B cell (primary cell): ENCODE results near the gene PIGZ. TPM values are rescaled to one million over a fixed set of nuclear protein-coding genes. Genes with fewer than 3 reads are reported as not detected.

Experiments used
- ATAC-seq: fragments of 200-7000 bp; cut with Tn5 transposase; one replicate; pipeline ENCODE4 v1.10.0; 2021; ENCODE audit warnings: low read depth, mild to moderate bottlenecking, moderate number of reproducible peaks, moderate library complexity
- CTCF ChIA-PET: fragments of 350-600 bp; sonication (Branson Sonifier 250); formaldehyde crosslinking; loops from one replicate; lab custom pipeline; 2021; ENCODE audit warnings: antibody characterized with exemption, inconsistent platforms; lab: Charles Lee
- POLR2A ChIA-PET: fragments of 350-600 bp; sonication (Branson Sonifier 250); formaldehyde crosslinking; loops from one replicate; lab custom pipeline; 2021; ENCODE audit warnings: antibody characterized with exemption; lab: Charles Lee
- DNase-seq: peaks from one replicate; pipeline ENCODE4 v3.0.0; 2013
- H2AFZ ChIP-seq: 2 replicates; pipeline ENCODE4 v1.6.1; 2012; ENCODE audit warnings: mild to moderate bottlenecking, low read depth, low read length; ENCODE audit not compliant: insufficient read depth, poor library complexity, severe bottlenecking
- H3K27ac ChIP-seq, 2 donors: 1 replicate in 1 of 2; 2 replicates in 1 of 2; pipeline ENCODE4 v1.5.1; 2012 to 2013; ENCODE audit warnings: low read length in 2 of 2, mild to moderate bottlenecking in 2 of 2, moderate library complexity in 1 of 2
- H3K27me3 ChIP-seq, 4 experiments: fragments of 200-600 bp in 1 of 4; sonication (generic) in 1 of 4; replicated peaks in 1 of 4; 1 replicate in 2 of 4; 2 replicates in 2 of 4; pipeline versions ENCODE4 v1.6.1 to v1.7.0; 2013 to 2016; ENCODE audit warnings: low read length in 3 of 4, mild to moderate bottlenecking in 2 of 4, mixed read lengths in 1 of 4, moderate library complexity in 1 of 4; ENCODE audit not compliant: insufficient read depth in 4 of 4, control insufficient read depth in 3 of 4; ENCODE audit errors: control extremely low read depth in 1 of 4
- H3K36me3 ChIP-seq, 2 experiments: replicated peaks in 1 of 2; 1 replicate in 1 of 2; 2 replicates in 1 of 2; pipeline versions ENCODE4 v1.6.1 to v1.7.1; 2013; ENCODE audit warnings: low read length in 1 of 2; ENCODE audit not compliant: insufficient read depth in 2 of 2, control insufficient read depth in 1 of 2; ENCODE audit errors: control extremely low read depth in 1 of 2, extremely low read depth in 1 of 2
- H3K4me1 ChIP-seq, 2 donors: fragments of 200-600 bp in 1 of 2; sonication (generic) in 1 of 2; 1 replicate in 1 of 2; 2 replicates in 1 of 2; pipeline versions ENCODE4 v1.5.1 to v1.6.1; 2013 to 2017; ENCODE audit warnings: low read length in 2 of 2; ENCODE audit not compliant: control insufficient read depth in 2 of 2, insufficient read depth in 2 of 2
- H3K4me2 ChIP-seq: replicated peaks from 2 replicates; pipeline ENCODE3; 2012; ENCODE audit warnings: mild to moderate bottlenecking, low read depth, low read length; ENCODE audit not compliant: poor library complexity, severe bottlenecking
- H3K4me3 ChIP-seq, 5 experiments: fragments of 200-600 bp in 1 of 5; sonication (generic) in 1 of 5; 1 replicate in 3 of 5; 2 replicates in 2 of 5; pipeline versions ENCODE4 v1.5.1 to v1.7.0; 2011 to 2016; ENCODE audit warnings: low read length in 4 of 5, mild to moderate bottlenecking in 4 of 5, low read depth in 2 of 5, control low read depth in 1 of 5, moderate library complexity in 1 of 5; ENCODE audit not compliant: insufficient read depth in 1 of 5; ENCODE audit errors: control extremely low read depth in 1 of 5, extremely low read depth in 1 of 5
- H3K79me2 ChIP-seq: fragments of 200-600 bp; sonication (generic); one replicate; pipeline ENCODE4 v1.6.0; 2016; ENCODE audit warnings: low read length; ENCODE audit not compliant: control insufficient read depth, insufficient read depth
- H3K9ac ChIP-seq: fragments of 200-600 bp; sonication (generic); 2 replicates; pipeline ENCODE4 v1.6.1; 2017; ENCODE audit warnings: mild to moderate bottlenecking, low read length, moderate library complexity
- H3K9me3 ChIP-seq, 3 donors: one replicate each; pipeline versions ENCODE4 v1.6.1 to v1.7.1; 2013; ENCODE audit warnings: low read length in 2 of 3; ENCODE audit not compliant: control insufficient read depth in 2 of 3, insufficient read depth in 1 of 3; ENCODE audit errors: control extremely low read depth in 1 of 3
- H4K20me1 ChIP-seq: 2 replicates; pipeline ENCODE4 v1.6.0; 2012; ENCODE audit warnings: mild to moderate bottlenecking, low read length; ENCODE audit not compliant: insufficient read depth, control insufficient read depth, poor library complexity, severe bottlenecking
- H3K27ac Mint-ChIP-seq: one replicate; pipeline ENCODE4 v1.8.0; 2021; ENCODE audit warnings: mixed read lengths
- H3K27me3 Mint-ChIP-seq: one replicate; pipeline ENCODE4 v1.8.0; 2021; ENCODE audit warnings: mixed read lengths
- H3K4me1 Mint-ChIP-seq: one replicate; pipeline ENCODE4 v1.8.0; 2021; ENCODE audit warnings: mixed read lengths
- H3K4me3 Mint-ChIP-seq: one replicate; pipeline ENCODE4 v1.8.0; 2021; ENCODE audit warnings: mixed read lengths
- H3K9me3 Mint-ChIP-seq: one replicate; pipeline ENCODE4 v1.8.0; 2022; ENCODE audit warnings: mixed read lengths; ENCODE audit not compliant: insufficient read depth
- EZH2 ChIP-seq: IDR thresholded peaks from 2 replicates; pipeline ENCODE4 v1.6.1; 2012; ENCODE audit warnings: borderline replicate concordance, low read depth, mild to moderate bottlenecking, moderate library complexity, low read length; ENCODE audit not compliant: insufficient read depth, poor library complexity, severe bottlenecking
- WGBS: methylation state at CpG from one replicate; pipeline ENCODE4 v1.1.5; 2013; ENCODE audit warnings: missing lambda C conversion rate; ENCODE audit not compliant: insufficient coverage; 5-methylcytosine and 5-hydroxymethylcytosine counted together
- intact Hi-C: fragments of 100-400 bp; cut with micrococcal nuclease; formaldehyde crosslinking; loops from one replicate; pipeline ENCODE4 v1.10.0; 2022
- polyA plus RNA-seq: library from polyadenylated mRNA; depleted of rRNA; stranded (reverse); fragments of >200 nt; gene quantifications from 2 replicates; pipeline ENCODE4 v1.2.3, GENCODE V29; 2012
- total RNA-seq, 2 donors: library from RNA; stranded (reverse); fragments of 120-200 nt in 1 of 2; gene quantifications; 1 replicate in 1 of 2; 2 replicates in 1 of 2; pipeline versions ENCODE4 v1.2.3 to v1.2.4, GENCODE V29; 2013 to 2022
- TF ChIP-seq, protein P1 (sequence below): fragments of 200-600 bp; IDR thresholded peaks from one replicate; pipeline ENCODE4 v1.8.0; 2022; ENCODE audit warnings: antibody characterized with exemption, mild to moderate bottlenecking

Gene PIGZ
- total and polyA plus RNA-seq, 2 donors (not counting 1 experiment from before 2014, with no cell fraction given) = 2.2 to 3.9 TPM

- peaks cover 6% of the 10 kb centered on the region for H3K9me3 Mint-ChIP-seq
- intact Hi-C loops = no loop called here
- H3K4me1 Mint-ChIP-seq = no peaks in the 10 kb centered on the region
- Histone ChIP-seq H3K4me1 (no peaks in the 10 kb centered on the region), H3K27ac (no peak overlapping the region), H3K36me3 (no peaks in the 10 kb centered on the region), H3K27me3 (peaks cover 0 to 8% (median 2%) of the 10 kb centered on the region in 4 experiments), H3K4me2 (no peak overlapping the region), H3K79me2 (no peaks in the 10 kb centered on the region), H3K9ac (no peak overlapping the region), H2AFZ (no peak overlapping the region), H3K9me3 (peaks cover 1 to 6% (median 5%) of the 10 kb centered on the region in 3 donors), H4K20me1 (no peaks in the 10 kb centered on the region), H3K4me3 (no peak overlapping the region)
- no peak for ATAC-seq
- ChIA-PET POLR2A (no interaction called here), CTCF (interaction anchor here (1.7 kb wide), 1 partner anchor 43 kb away, joined by 5 read pairs; the partner anchor contains the start of gene MELTF)
- 96% methylated on average over 5 of the region's 9 CpGs for WGBS
- peaks cover 24% of the 10 kb centered on the region for H3K27me3 Mint-ChIP-seq
- no peak for DNase-seq
- H3K4me3 Mint-ChIP-seq = no peak overlapping the region
- TF ChIP-seq EZH2 = no peak
- TF ChIP-seq, protein P1, sequence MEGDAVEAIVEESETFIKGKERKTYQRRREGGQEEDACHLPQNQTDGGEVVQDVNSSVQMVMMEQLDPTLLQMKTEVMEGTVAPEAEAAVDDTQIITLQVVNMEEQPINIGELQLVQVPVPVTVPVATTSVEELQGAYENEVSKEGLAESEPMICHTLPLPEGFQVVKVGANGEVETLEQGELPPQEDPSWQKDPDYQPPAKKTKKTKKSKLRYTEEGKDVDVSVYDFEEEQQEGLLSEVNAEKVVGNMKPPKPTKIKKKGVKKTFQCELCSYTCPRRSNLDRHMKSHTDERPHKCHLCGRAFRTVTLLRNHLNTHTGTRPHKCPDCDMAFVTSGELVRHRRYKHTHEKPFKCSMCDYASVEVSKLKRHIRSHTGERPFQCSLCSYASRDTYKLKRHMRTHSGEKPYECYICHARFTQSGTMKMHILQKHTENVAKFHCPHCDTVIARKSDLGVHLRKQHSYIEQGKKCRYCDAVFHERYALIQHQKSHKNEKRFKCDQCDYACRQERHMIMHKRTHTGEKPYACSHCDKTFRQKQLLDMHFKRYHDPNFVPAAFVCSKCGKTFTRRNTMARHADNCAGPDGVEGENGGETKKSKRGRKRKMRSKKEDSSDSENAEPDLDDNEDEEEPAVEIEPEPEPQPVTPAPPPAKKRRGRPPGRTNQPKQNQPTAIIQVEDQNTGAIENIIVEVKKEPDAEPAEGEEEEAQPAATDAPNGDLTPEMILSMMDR = no peak
- no peak overlapping the region for H3K27ac Mint-ChIP-seq
Measured at GRCh38 chr3:196985954-196986885, 17.6 kb upstream of the PIGZ start.

- H3K27me3 Mint-ChIP-seq = peaks cover 28% of the 10 kb centered on the region
- Histone ChIP-seq H3K4me3 (no peak overlapping the region), H4K20me1 (no peaks in the 10 kb centered on the region), H3K79me2 (no peaks in the 10 kb centered on the region), H3K9me3 (peaks cover 1 to 6% (median 5%) of the 10 kb centered on the region in 3 donors), H3K36me3 (no peaks in the 10 kb centered on the region), H3K27ac (no peak overlapping the region), H3K9ac (no peak overlapping the region), H3K4me2 (no peak overlapping the region), H3K27me3 (peaks cover 0 to 8% (median 2%) of the 10 kb centered on the region in 4 experiments), H3K4me1 (no peaks in the 10 kb centered on the region), H2AFZ (no peak overlapping the region)
- no peaks in the 10 kb centered on the region for H3K4me1 Mint-ChIP-seq
- no peak for ATAC-seq
- intact Hi-C loops = no loop called here
- H3K27ac Mint-ChIP-seq = no peak overlapping the region
- H3K9me3 Mint-ChIP-seq = peaks cover 6% of the 10 kb centered on the region
- ChIA-PET CTCF (interaction anchor here (1.7 kb wide), 1 partner anchor 44 kb away, joined by 5 read pairs; the partner anchor contains the start of gene MELTF), POLR2A (no interaction called here)
- 96% methylated on average over 6 of the region's 6 CpGs for WGBS
- DNase-seq = no peak
- TF ChIP-seq, protein P1 = no peak
- TF ChIP-seq EZH2 = no peak
- no peak overlapping the region for H3K4me3 Mint-ChIP-seq
Measured at GRCh38 chr3:196985298-196985697, 16.7 kb upstream of the PIGZ start.
